Endothelial cell of hepatic sinusoid (primary cell): ENCODE measurements around the gene SLC9C2.
"Not testable (repeated sequence)": the region's sequence is repeated elsewhere in the genome, so short reads cannot be mapped to it uniquely, and the experiment has no call there.

ENCODE experiments used
- in situ Hi-C: cut with HindIII; loops from 2 replicates; pipeline ENCODE4 v1.10.0; 2017; ENCODE audit warnings: low sequenced_read_pairs

SLC9C2 gene

GRCh38 chr1:173462666-173463065 is 140.2 kb downstream of the SLC9C2 start:
- in situ Hi-C loops = not testable (repeated sequence)

GRCh38 chr1:173459885-173460284 is 143.0 kb downstream of the SLC9C2 start:
- in situ Hi-C loops = no loop called here

GRCh38 chr1:173454966-173455524 is 147.8 kb downstream of the SLC9C2 start:
- in situ Hi-C loops = no loop called here

GRCh38 chr1:173453982-173454381 is 148.9 kb downstream of the SLC9C2 start:
- in situ Hi-C loops = no loop called here

GRCh38 chr1:173451981-173452380 is 150.9 kb downstream of the SLC9C2 start:
- in situ Hi-C loops = no loop called here
